GM23338 (cell line): ENCODE measurements around the gene SYNPO2. TPM values are rescaled to one million over a fixed set of nuclear protein-coding genes. Genes with fewer than 3 reads are reported as not detected.

ENCODE experiments used
- ATAC-seq: fragments of 200-7000 bp; cut with Tn5 transposase; 3 replicates; pipeline ENCODE4 v1.9.1; 2020
- DNase-seq: peaks from one replicate; pipeline ENCODE4 v3.0.0-alpha.2; 2015; ENCODE audit warnings: low spot score
- H2AFZ ChIP-seq: fragments of 200-600 bp; sonication (generic); 2 replicates; pipeline ENCODE4 v1.8.0; 2016; ENCODE audit warnings: antibody characterized with exemption, mild to moderate bottlenecking, moderate library complexity
- H3F3A ChIP-seq: fragments of 200-600 bp; sonication (generic); replicated peaks from 2 replicates; pipeline ENCODE4 v1.8.0; 2017; ENCODE audit warnings: antibody characterized with exemption, mixed run types, low read depth
- H3K27ac ChIP-seq: fragments of 200-600 bp; sonication (generic); 2 replicates; pipeline ENCODE4 v1.6.1; 2016; ENCODE audit warnings: low read depth
- H3K27me3 ChIP-seq: fragments of 200-600 bp; sonication (generic); 2 replicates; pipeline ENCODE4 v1.8.0; 2016; ENCODE audit warnings: mild to moderate bottlenecking, mixed run types, moderate library complexity; ENCODE audit not compliant: insufficient read depth
- H3K36me3 ChIP-seq: fragments of 200-600 bp; sonication (generic); 2 replicates; pipeline ENCODE4 v1.8.0; 2016; ENCODE audit warnings: mild to moderate bottlenecking; ENCODE audit not compliant: insufficient read depth
- H3K4me1 ChIP-seq: fragments of 200-600 bp; sonication (generic); 2 replicates; pipeline ENCODE4 v1.8.0; 2016; ENCODE audit warnings: mild to moderate bottlenecking, moderate library complexity; ENCODE audit not compliant: insufficient read depth
- H3K4me2 ChIP-seq: fragments of 200-600 bp; sonication (generic); 2 replicates; pipeline ENCODE4 v1.7.1; 2017; ENCODE audit warnings: mixed run types
- H3K4me3 ChIP-seq: fragments of 200-600 bp; sonication (generic); 2 replicates; pipeline ENCODE4 v1.6.1; 2016; ENCODE audit warnings: mixed run types
- H3K79me2 ChIP-seq: fragments of 200-600 bp; sonication (generic); replicated peaks from 2 replicates; pipeline ENCODE4 v1.8.0; 2017; ENCODE audit warnings: mild to moderate bottlenecking; ENCODE audit not compliant: insufficient read depth
- H3K9me2 ChIP-seq: fragments of 200-600 bp; sonication (generic); 2 replicates; pipeline ENCODE4 v1.8.0; 2017; ENCODE audit not compliant: insufficient read depth
- H4K20me1 ChIP-seq: fragments of 200-600 bp; sonication (generic); replicated peaks from 2 replicates; pipeline ENCODE4 v1.8.0; 2017; ENCODE audit warnings: mild to moderate bottlenecking; ENCODE audit not compliant: insufficient read depth
- H3K27ac Mint-ChIP-seq: 2 replicates; pipeline ENCODE4 v1.8.0; 2020; ENCODE audit warnings: inconsistent platforms, mild to moderate bottlenecking, moderate library complexity, mixed read lengths
- H3K27me3 Mint-ChIP-seq: 3 replicates; pipeline ENCODE4 v1.8.0; 2022; ENCODE audit warnings: low read depth, mild to moderate bottlenecking, moderate library complexity, mixed read lengths, inconsistent platforms; ENCODE audit not compliant: insufficient read depth, poor library complexity
- H3K36me3 Mint-ChIP-seq: 3 replicates; pipeline ENCODE4 v1.8.0; 2021; ENCODE audit warnings: low read depth, mild to moderate bottlenecking, inconsistent platforms, moderate library complexity, mixed read lengths
- H3K4me1 Mint-ChIP-seq: 3 replicates; pipeline ENCODE4 v1.8.0; 2020; ENCODE audit warnings: mild to moderate bottlenecking, inconsistent platforms, mixed read lengths
- H3K4me3 Mint-ChIP-seq: 3 replicates; pipeline ENCODE4 v1.8.0; 2021; ENCODE audit warnings: moderate library complexity, mild to moderate bottlenecking, inconsistent platforms, mixed read lengths
- H3K9me3 Mint-ChIP-seq: 3 replicates; pipeline ENCODE4 v1.8.0; 2020; ENCODE audit warnings: moderate library complexity, mild to moderate bottlenecking, inconsistent platforms, mixed read lengths
- CTCF ChIP-seq, 2 experiments: fragments of 200-600 bp in 1 of 2; sonication (generic) in 1 of 2; conservative IDR thresholded peaks; 2 replicates each; pipeline versions ENCODE4 v1.5.1 to v1.6.1; 2016 to 2017; ENCODE audit warnings: antibody characterized with exemption in 2 of 2, low read depth in 2 of 2, mild to moderate bottlenecking in 2 of 2, moderate library complexity in 1 of 2
- ETS1 ChIP-seq: IDR thresholded peaks from 2 replicates; pipeline ENCODE4 v1.6.1; 2016; ENCODE audit warnings: antibody characterized with exemption
- NANOG ChIP-seq: IDR thresholded peaks from 2 replicates; pipeline ENCODE4 v1.6.1; 2016; ENCODE audit warnings: antibody characterized with exemption, borderline replicate concordance
- STAT1 ChIP-seq: IDR thresholded peaks from one replicate; pipeline ENCODE4 v1.6.1; 2016; ENCODE audit warnings: antibody characterized with exemption; ENCODE audit not compliant: unreplicated experiment
- ZNF462 ChIP-seq: fragments of 250-450 bp; sonication (Bioruptor Pico); IDR thresholded peaks from 2 replicates; pipeline ENCODE4 v1.5.0; 2020; ENCODE audit warnings: mild to moderate bottlenecking, moderate library complexity
- polyA plus RNA-seq: library from polyadenylated mRNA; unstranded; fragments of >200 nt; fragmentation: Nextera tagmentation; extraction: Ambion mirVana; gene quantifications from 2 replicates; pipeline ENCODE4 v1.2.1, GENCODE V29; 2016
- total RNA-seq: library from RNA; depleted of rRNA; stranded (reverse); fragments of >200 nt; shearing (Covaris generic); gene quantifications from 2 replicates; pipeline ENCODE4 v1.2.3, GENCODE V29; 2014

SYNPO2 gene
- total and polyA plus RNA-seq, 2 experiments from 2014 or later: 2.1 to 3.4 TPM

GRCh38 chr4:119010909-119011606 lies 122.4 kb downstream of the SYNPO2 start:
- no peak for ATAC-seq
- H3K4me3 Mint-ChIP-seq: no peak overlapping the region
- no peaks in the 10 kb centered on the region for H3K36me3 Mint-ChIP-seq

More at GRCh38 chr4:119010909-119011606, 122.4 kb downstream of the SYNPO2 start:
- H3K9me2 ChIP-seq: no peaks in the 10 kb centered on the region
- no peak for DNase-seq
- no peaks in the 10 kb centered on the region for H4K20me1 ChIP-seq
- no peaks in the 10 kb centered on the region for H3K4me1 Mint-ChIP-seq
- no peaks in the 10 kb centered on the region for H3K4me1 ChIP-seq
- H3K79me2 ChIP-seq: no peaks in the 10 kb centered on the region
- H3F3A ChIP-seq: no peaks in the 10 kb centered on the region
- H3K27me3 ChIP-seq: no peaks in the 10 kb centered on the region
- H3K4me3 ChIP-seq: no peak overlapping the region
- TF ChIP-seq ZNF462 (CRISPR knock-in tag) (no peak), CTCF (conservative IDR thresholded peaks at IDR 0.05; ENCODE audit: low read depth in 2 of 2) (no peak), NANOG (no peak), STAT1 (no peak), ETS1 (no peak)
- no peak overlapping the region for H2AFZ ChIP-seq
- no peak overlapping the region for H3K27ac ChIP-seq
- H3K9me3 Mint-ChIP-seq: no peaks in the 10 kb centered on the region
- H3K36me3 ChIP-seq: no peaks in the 10 kb centered on the region
- H3K27me3 Mint-ChIP-seq: no peaks in the 10 kb centered on the region
- no peak overlapping the region for H3K4me2 ChIP-seq
- no peak overlapping the region for H3K27ac Mint-ChIP-seq
